Retinal pigment epithelial cell (primary cell): ENCODE measurements around the gene KLHL3.
A peak's percentile ranks its signal among the peaks of the same experiment; 100 is the strongest.

ENCODE experiments used
- DNase-seq: peaks from one replicate; pipeline ENCODE4 v3.0.0-alpha.2; 2010; ENCODE audit warnings: low read depth
- H3K4me3 ChIP-seq: 2 replicates; pipeline ENCODE4 v1.5.1; 2011; ENCODE audit warnings: mild to moderate bottlenecking, low read length, control low read depth, moderate library complexity
- CTCF ChIP-seq: conservative IDR thresholded peaks from 2 replicates; pipeline ENCODE4 v1.5.1; 2011; ENCODE audit warnings: low read depth, low read length, control low read depth, inconsistent platforms

The KLHL3 gene

GRCh38 chr5:137753691-137754187 lies 17.9 kb upstream of the KLHL3 start:
- DNase-seq: no peak
- H3K4me3 ChIP-seq: peak overlapping the region; percentile 96
- no peak for TF ChIP-seq CTCF

- peak overlapping the region; percentile 96 for H3K4me3 ChIP-seq
- DNase-seq: no peak
- no peak for TF ChIP-seq CTCF
Measured at GRCh38 chr5:137752905-137753690, 17.2 kb upstream of the KLHL3 start.

- peak; percentile 87 for TF ChIP-seq CTCF
- no peak for DNase-seq
- peak overlapping the region; percentile 96 for H3K4me3 ChIP-seq
Measured at GRCh38 chr5:137751869-137752491, 16.1 kb upstream of the KLHL3 start.

GRCh38 chr5:137750436-137750835 lies 14.5 kb upstream of the KLHL3 start:
- no peak for TF ChIP-seq CTCF
- H3K4me3 ChIP-seq: no peak overlapping the region
- no peak for DNase-seq

- no peak for DNase-seq
- TF ChIP-seq CTCF: no peak
- no peak overlapping the region for H3K4me3 ChIP-seq
Measured at GRCh38 chr5:137747848-137748247, 12.0 kb upstream of the KLHL3 start.

GRCh38 chr5:137743031-137743640 lies 7.2 kb upstream of the KLHL3 start:
- no peak for DNase-seq
- H3K4me3 ChIP-seq: no peak overlapping the region
- peak; percentile 70 for TF ChIP-seq CTCF

GRCh38 chr5:137741718-137742117 lies 5.8 kb upstream of the KLHL3 start:
- H3K4me3 ChIP-seq: no peak overlapping the region
- no peak for TF ChIP-seq CTCF
- DNase-seq: no peak
